HG02678 (cell line): ENCODE measurements around the gene C16orf54.
"Not testable (repeated sequence)": the region's sequence is repeated elsewhere in the genome, so short reads cannot be mapped to it uniquely, and the experiment has no call there.

ENCODE experiments used
- ATAC-seq: cut with Tn5 transposase; IDR thresholded peaks from one replicate; pipeline ENCODE4 v1.9.1; 2021; ENCODE audit warnings: mild to moderate bottlenecking, moderate library complexity; ENCODE audit not compliant: unreplicated experiment

The C16orf54 gene, protein sequence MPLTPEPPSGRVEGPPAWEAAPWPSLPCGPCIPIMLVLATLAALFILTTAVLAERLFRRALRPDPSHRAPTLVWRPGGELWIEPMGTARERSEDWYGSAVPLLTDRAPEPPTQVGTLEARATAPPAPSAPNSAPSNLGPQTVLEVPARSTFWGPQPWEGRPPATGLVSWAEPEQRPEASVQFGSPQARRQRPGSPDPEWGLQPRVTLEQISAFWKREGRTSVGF

DNA sequence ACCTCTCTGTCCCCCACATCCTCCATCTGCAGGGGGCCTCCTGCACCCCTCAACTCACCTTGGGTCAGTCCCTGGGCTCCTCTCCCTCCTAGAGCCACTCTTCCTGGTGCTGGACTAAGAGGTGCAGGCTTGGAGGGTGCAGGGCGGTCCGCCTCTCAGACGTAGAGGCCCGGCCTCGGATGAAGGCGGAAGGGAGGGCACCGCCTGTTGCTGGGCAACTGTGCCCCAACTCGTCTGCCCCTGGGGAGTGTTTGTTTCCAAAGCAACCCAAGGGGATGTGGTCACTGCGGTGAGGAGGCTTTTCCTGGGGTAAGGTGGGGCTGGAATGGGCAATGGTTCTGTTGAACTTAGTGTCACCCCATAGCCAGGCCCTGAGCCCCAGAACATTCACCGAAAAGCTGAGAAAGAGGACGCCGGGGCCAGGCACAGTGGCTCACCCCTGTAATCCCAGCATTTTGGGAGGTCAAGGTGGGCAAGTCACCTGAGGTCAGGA lies at the start of gene C16orf54:
TSS of gene C16orf54 (minus strand) at position 138 of the 493 bp plus-strand sequence. CDS start 1,039 bp downstream, outside the sequence.
- peak; percentile 82 for ATAC-seq

DNA sequence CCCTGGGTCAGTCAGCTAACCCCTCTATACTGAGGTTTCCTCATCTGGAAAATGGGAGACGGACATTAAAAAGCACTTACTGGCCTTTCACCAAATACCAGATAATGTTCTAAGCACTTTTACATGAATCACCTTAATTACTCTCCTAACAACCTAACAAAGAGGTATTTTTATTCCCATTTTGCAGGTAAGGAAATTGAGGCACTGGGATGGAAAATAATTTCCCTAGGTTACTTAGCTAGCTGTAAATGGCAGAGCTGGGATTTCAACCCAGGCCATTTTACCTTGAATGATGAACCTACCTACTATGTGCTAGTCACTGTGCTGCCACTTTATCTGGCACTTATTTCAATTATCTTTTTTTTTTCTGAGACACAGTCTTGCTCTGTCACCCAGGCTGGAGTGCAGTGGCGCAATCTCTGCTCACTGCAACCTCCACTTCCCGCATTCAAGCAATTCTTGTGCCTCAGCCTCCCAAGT lies 48.5 kb upstream of the C16orf54 start:
- ATAC-seq: no peak

DNA sequence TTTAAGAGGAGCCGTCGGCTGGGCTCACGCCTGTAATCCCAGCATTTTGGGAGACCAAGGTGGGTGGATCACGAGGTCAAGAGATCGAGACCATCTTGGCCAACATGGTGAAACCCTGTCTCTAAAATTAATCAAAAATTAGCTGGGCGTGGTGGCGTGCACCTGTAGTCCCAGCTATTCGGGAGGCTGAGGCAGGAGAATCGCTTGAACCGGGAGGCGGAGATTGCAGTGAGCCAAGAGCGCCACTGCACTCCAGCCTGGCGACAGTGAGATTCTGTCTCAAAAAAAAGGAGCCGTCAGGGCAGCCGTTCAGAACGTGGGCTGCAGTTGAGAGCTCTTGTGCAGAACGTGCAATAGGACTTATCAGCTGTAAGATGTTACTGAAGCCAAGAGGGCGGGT lies 47.4 kb upstream of the C16orf54 start:
- not testable (repeated sequence) for ATAC-seq

DNA sequence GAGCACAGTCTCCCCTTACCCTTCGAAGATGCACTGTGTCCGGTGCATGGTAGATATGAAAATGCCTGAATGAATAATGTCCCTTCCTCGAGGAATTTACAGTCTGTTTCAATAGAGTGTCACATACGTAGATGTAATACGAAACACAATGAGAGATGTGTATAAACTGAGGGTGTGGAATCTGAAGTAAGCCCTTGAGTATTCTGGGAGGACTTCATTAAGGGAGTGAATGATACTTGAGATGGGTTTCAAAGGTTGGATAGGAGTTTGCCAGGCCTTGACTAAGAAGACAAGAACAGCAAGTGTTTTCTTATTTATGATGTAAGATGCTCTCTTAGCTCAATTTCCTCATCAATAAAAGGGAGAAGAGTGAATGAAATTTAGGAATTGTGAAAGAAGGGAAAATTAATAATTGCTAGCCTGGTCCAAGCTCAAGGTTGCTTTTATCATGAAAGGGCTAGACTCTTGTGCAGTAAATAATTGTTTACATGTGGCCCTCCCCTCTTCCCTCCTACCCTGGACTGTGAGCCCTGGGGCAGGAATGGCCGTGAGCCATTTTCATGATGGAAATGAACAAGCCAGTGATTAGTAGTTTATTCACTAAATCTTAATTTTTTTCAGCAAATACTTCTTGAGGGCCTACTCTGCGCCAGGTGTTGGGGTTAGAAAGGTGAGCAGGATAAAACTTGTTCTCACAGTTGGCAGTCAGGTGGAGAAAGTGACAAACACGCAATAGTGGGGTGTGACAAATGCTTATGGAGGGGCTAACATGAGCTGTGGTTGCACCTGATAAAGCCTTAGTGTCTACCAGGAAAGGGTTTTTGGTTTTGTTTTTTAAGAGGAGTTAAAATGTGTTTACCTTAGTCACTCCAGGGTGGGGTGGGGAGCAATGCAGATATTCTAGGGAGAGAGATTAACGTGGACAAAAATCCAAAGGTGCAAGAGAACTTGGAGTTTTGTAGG lies 46.3 kb upstream of the C16orf54 start:
- ATAC-seq: no peak

DNA sequence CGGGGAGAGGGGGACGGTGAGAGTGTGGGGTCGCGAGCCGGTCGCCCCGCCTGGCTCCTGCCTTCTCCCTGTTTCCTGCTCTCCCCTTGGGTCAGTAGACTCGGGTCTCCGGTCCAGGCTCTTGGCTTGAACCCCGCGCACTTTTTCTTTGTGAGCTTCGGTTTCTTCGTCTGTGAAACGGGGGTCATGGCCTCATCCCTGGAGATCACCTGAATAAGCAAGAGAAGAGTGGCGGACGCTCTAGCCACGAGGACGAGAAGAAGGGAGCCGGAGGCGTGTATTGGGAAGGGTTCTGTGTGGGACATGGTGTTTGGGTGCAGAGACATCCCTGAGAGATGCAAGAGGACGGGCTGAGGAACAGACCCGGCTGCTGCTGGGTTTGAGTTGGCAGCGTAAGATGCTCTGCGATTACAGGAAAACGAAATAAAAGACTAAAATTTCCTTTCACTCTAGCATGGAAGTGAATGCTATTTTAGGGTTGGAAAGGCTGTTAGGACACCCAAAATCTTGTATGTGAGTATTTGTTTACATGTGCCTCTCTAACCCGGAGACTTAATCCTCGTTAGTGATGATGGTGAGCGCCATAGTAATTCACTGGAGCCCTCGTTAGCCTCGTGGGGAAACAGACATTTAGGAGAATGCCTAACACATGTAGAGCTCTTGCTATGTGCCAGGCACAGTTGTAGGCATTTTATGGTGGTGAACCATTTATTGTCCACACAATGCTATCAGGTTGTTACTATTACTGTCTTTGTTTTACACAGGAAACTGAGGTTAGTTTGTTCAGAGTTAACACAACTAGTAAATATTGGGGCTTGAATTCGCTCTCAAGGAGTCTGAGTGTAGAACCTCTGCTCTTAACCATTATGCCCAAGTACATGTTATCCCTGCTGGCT lies 45.4 kb upstream of the C16orf54 start:
- peak; percentile 25 for ATAC-seq

DNA sequence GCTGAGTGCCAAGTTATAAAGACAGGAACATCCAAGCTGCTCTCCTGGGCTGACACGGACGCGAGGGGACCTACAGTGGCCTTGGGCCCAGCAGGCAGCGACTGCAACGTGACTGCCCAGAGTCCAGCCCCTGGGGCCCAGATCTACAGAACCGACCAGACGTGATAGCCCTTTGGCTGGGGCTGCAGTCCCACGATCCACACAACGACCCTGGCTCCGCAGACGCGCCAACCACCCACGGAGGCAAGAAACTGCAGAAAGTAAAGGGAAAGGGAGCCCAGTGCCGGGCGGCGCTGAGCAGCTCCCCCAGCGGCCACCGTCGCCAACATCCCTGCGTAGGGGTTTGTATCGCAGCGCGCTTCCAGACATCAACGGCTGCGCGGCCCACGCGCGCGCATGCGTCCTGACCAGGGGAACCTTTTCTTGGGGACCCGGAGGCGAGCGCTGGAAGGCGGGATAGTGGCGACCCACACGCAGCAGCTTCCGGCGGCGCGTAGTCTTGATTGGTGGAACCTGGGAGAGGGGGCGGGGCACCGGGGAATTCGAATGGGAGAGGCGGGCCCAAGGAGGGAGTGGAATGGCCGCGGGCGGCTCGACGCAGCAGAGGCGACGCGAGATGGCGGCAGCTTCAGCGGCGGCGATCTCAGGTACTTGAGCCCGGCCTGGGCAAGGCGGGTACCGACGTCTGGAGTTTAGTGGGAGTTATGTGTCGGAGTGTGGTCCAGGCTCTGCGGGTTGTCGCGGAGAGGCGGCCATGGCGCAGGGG lies 44.6 kb upstream of the C16orf54 start, which contains the start of gene KIF22:
TSS of gene KIF22 (plus strand) at position 569 of the 766 bp plus-strand sequence. CDS start at position 578, 9 bp downstream.
- peak; percentile 96 for ATAC-seq

DNA sequence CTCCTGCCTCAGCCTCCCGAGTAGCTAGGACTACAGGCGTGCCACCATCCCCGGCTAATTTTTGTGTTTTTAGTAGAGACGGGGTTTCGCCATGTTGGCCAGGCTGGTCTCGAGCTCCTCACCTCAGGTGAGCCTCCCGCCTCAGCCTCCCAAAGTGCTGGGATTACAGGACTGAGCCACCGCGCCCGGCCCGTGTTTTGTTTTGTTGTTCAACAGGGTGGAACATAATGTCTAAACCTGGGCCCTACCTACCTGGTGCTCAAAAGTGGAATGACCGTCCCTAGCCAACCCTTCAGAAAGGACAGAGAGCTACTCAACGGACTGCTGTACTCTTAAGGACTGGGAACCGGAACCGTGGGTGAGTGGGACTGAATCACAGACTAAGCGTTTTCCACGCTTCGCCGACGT lies 44.0 kb upstream of the C16orf54 start:
- ATAC-seq: peak; percentile 5

DNA sequence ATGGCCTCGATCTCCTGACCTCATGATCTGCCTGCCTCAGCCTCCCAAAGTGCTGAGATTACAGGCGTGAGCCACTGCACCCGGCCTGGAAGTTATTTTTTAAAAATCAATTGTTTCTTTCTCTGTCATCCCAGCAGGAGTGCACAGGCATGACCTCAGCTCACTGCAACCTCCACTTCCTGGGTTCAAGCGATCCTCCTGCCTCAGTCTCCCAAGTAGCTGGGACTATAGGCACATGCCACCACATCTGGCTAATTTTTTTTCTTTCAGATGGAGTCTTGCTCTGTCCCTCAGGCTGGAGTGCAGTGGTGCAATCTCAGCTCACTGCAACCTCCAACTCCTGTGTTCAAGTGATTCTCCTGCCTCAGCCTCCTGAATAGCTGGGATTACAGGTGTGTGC lies 41.4 kb upstream of the C16orf54 start:
- ATAC-seq: not testable (repeated sequence)

DNA sequence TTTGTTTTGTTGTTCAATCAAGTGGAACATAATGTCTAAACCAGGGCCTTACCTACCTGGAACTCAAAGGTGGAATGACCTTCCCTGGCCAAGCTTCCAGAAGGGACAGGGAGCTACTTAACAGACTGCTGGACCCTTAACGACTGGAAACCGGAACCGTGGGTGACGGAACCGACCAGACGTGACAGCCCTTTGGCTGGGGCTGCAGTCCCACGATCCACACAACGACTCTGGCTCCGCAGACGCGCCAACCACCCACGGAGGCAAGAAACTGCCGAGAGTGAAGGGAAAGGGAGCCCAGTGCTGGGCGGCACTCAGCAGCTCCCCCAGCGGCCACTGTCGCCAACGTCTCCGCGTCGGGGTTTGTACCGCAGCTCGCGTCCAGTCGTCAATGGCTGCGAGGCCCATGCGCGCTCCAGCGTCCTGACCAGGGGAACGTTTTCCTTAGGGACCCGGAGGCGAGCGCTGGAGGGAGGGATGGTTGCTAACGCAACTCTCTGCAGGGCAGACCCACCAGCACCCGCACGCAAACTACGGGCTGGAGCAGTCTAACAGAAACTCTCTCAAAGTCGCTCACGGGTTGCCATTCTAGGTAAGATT lies 39.2 kb upstream of the C16orf54 start:
- no peak for ATAC-seq

DNA sequence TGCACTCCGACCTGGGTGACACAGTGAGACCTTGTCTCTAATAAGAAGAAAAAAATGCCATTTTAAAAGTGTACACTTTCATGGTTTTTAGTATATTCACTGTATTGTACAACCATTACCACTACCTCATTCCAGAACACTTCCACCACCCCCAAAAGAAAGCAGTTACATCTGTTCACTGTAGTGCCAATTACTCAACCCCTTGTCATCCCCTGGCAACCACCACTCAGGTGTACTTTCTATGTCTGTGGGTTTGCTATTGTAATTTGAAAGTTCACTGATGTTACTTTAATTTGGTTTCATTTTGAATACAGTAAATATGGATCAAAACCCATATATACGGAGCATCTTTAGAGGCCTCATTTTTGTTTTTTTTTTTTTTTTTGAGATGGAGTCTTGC lies 38.4 kb upstream of the C16orf54 start:
- no peak for ATAC-seq

DNA sequence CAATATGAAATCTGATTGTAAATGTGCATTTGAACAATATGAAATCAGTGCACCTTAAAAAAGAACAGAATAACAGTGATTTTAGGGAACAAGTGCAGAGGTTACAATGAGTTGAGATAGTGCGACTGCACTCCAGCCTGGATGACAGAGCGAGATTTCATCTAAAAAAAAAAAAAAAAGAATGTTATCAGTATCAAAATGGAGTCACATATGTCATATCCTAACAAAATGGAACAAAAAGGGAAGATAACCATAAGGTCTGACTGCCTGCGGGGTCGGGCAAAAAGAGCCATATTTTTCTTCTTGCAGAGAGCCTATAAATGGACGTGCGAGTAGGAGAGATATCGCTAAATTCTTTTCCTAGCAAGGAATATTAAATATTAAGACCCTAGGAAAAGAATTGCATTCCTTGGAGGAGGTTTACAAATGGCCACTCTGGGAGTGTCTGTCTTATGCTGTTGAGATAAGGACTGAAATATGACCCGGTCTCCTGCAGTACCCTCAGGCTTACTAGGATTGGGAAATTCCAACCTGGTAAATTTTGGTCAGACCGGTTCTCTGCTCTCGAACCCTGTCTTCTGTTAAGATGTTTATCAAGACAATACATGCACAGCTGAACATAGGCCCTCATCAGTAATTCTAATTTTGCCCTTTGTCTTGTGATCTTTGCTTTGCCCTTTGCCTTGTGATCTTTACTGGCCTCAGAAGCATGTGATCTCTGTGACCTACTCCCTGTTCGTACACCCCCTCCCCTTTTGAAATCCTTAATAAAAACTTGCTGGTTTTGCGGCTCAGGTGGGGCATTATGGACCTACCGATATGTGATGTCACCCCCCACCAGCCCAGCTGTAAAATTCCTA lies 37.5 kb upstream of the C16orf54 start:
- ATAC-seq: not testable (repeated sequence)

DNA sequence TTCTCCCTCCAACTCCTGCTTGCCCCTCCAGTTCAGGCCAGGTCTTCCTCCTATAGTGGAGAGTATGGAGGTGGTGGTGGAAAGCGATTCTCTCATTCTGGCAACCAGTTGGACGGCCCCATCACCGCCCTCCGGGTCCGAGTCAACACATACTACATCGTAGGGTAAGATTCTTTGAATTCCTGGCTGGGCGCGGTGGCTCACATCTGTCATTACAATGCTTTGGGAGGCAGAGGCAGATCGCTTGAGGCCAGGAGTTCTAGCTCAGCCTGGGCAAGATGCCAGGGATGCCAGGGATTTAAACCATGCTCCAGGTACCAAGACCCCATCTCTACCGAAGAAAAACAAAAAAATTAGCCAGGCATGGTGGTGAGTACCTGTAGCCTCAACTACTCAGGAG lies 33.7 kb upstream of the C16orf54 start:
- no peak for ATAC-seq

DNA sequence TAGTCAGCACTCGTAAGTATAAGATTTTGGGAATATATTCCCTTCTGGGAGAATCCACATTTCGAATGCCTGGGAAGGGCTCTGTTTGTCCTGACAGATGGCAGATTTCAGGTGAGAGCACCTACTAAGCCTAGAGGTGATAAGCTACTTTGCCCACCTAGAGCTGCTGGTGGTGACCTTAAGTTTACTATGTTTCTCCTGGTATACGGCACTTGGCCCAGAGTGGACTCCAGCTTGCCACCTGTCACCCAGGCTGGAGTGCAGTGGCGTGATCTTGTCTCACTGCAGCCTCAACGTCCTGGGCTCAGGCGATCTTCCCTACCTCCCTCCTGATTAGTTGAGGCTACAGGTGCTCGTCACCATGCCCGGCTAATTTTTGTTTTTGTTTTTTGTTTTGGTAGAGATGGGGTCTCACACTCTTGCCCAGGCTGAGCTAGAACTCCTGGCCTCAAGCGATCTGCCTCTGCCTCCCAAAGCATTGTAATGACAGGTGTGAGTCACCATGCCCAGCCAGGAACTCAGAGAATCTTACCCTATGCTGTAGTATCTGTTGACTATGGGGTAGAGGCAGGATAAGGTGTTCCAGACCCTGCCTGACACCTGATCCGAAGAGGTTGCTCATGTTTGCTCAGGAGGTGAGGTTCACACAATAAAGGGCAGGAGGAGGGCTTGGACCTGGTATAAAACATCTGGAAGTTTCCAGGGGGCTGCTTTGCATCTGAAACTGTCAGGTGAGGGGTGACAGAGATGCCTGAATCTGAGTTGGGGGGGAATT lies 32.0 kb upstream of the C16orf54 start, which contains the start of gene ZG16:
TSS of gene ZG16 (plus strand) at position 681 of the 775 bp plus-strand sequence. CDS start 1,011 bp downstream, outside the sequence.
- ATAC-seq: no peak

DNA sequence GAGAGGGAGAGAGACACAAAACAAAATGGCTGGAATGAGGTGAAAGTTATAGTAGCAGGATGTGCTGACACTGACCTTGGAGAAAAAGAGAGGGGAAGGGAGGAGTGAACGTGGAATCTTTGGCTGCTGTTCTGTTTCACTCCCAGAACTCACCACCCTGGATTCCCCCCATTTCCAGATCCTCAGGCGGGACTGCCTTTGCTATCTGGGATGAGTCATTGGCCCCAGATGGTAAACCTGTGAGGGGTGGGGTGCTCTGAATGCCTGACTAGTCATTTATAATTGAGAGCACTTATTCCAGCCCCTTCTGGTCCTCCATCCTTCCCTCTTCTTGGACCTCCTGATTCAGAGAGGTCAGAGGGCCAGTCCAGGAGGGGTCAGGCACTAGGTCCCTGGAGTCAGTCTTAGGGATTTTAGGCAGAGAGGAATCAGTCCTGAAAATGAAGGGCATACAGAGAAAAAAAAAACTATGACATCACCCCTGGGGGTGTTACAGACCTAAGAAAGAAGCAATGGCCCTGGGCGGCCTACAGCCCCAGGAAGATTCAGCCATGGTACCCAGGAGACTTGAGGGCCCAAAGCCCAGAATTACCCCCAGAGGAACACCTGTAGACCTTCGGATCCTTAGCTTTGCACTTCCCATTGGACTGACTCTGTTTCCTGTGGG lies 30.1 kb upstream of the C16orf54 start:
- no peak for ATAC-seq

DNA sequence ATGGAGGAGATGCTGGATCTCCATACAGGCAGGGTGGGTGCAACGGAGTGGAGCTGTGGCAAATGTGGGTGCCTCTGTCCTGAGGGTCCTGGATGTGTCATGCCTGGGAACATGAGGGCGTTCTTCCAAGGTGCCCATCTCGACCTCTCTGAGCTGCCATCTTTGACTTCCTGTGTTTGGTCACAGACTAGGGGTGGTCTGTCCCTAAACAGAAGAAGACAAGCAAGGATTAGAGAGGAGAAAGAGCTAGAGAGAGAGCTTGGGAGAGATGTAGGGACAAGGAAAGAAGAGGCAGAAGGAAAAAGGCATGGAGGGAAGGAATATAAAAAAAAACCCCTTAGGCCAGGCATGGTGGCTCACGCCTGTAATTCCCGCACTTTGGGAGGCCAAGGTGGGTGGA lies 28.9 kb upstream of the C16orf54 start:
- ATAC-seq: no peak

DNA sequence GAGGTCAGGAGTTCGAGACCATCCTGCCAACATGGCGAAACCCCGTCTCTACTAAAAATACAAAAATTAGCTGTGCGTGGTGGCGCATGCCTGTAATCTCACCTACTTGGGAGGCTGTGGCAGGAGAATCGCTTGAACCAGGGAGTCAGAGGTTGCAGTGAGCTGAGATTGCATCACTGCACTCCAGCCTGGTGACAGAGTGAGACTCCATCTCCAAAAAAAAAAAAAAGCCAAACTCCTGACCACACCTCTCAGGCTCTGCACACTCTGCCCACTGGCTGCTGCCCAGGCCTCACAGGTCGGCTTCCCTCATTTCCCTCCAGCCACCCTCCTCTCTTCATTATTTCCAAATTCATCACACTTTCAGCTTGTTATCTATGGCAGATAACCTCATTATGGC lies 26.5 kb upstream of the C16orf54 start:
- not testable (repeated sequence) for ATAC-seq
